ENCODE measurements around the gene NFILZ.

DNA sequence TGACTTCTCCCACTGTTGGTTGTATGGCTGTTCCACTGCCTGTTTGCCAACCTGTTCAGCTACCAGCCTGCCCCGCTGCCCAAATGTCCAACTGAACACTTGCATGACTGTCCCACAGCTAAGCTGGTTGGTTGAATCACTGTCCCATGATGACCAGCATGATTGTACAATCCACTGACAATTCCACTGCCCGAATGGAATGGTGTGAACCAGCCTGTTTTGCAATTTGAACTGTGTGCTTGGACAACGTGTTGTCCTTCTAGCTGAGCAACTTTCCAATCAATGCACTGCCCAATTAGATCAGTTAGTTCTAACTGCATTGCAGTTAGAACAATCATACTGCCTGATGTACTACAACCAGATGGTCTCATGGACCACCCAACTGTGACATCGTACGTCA, 28.6 kb upstream of the NFILZ start:
- TF ChIP-seq, protein P1, sequence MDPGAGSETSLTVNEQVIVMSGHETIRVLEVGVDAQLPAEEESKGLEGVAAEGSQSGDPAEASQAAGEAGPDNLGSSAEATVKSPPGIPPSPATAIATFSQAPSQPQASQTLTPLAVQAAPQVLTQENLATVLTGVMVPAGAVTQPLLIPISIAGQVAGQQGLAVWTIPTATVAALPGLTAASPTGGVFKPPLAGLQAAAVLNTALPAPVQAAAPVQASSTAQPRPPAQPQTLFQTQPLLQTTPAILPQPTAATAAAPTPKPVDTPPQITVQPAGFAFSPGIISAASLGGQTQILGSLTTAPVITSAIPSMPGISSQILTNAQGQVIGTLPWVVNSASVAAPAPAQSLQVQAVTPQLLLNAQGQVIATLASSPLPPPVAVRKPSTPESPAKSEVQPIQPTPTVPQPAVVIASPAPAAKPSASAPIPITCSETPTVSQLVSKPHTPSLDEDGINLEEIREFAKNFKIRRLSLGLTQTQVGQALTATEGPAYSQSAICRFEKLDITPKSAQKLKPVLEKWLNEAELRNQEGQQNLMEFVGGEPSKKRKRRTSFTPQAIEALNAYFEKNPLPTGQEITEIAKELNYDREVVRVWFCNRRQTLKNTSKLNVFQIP (CRISPR knock-in tag; IDR thresholded peaks at IDR 0.05; ENCODE audit: borderline replicate concordance, low read depth) = no peak
- TF ChIP-seq PPARA (CRISPR knock-in tag; IDR thresholded peaks at IDR 0.05; ENCODE audit: borderline replicate concordance) = no peak
- no peak for TF ChIP-seq BACH2 (CRISPR knock-in tag; IDR thresholded peaks at IDR 0.05; ENCODE audit: borderline replicate concordance)
- TF ChIP-seq ZFP3 (CRISPR knock-in tag; IDR thresholded peaks at IDR 0.05) = no peak
- TF ChIP-seq, protein P2, sequence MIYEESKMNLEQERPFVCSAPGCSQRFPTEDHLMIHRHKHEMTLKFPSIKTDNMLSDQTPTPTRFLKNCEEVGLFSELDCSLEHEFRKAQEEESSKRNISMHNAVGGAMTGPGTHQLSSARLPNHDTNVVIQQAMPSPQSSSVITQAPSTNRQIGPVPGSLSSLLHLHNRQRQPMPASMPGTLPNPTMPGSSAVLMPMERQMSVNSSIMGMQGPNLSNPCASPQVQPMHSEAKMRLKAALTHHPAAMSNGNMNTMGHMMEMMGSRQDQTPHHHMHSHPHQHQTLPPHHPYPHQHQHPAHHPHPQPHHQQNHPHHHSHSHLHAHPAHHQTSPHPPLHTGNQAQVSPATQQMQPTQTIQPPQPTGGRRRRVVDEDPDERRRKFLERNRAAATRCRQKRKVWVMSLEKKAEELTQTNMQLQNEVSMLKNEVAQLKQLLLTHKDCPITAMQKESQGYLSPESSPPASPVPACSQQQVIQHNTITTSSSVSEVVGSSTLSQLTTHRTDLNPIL (CRISPR knock-in tag; IDR thresholded peaks at IDR 0.05; ENCODE audit: low read depth) = no peak
- TF ChIP-seq ZNF8 (CRISPR knock-in tag; IDR thresholded peaks at IDR 0.05) = no peak
- TF ChIP-seq ZFP30 (CRISPR knock-in tag; IDR thresholded peaks at IDR 0.05) = no peak
- no peak for TF ChIP-seq ESRRG (CRISPR knock-in tag; IDR thresholded peaks at IDR 0.05)
- no peak for TF ChIP-seq RARB (CRISPR knock-in tag; IDR thresholded peaks at IDR 0.05)
- no peak for TF ChIP-seq ZC3H10 (CRISPR knock-in tag; IDR thresholded peaks at IDR 0.05)
- TF ChIP-seq TOX (CRISPR knock-in tag; IDR thresholded peaks at IDR 0.05; ENCODE audit: borderline replicate concordance) = no peak
- TF ChIP-seq, protein P3, sequence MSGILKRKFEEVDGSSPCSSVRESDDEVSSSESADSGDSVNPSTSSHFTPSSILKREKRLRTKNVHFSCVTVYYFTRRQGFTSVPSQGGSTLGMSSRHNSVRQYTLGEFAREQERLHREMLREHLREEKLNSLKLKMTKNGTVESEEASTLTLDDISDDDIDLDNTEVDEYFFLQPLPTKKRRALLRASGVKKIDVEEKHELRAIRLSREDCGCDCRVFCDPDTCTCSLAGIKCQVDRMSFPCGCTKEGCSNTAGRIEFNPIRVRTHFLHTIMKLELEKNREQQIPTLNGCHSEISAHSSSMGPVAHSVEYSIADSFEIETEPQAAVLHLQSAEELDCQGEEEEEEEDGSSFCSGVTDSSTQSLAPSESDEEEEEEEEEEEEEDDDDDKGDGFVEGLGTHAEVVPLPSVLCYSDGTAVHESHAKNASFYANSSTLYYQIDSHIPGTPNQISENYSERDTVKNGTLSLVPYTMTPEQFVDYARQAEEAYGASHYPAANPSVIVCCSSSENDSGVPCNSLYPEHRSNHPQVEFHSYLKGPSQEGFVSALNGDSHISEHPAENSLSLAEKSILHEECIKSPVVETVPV (CRISPR knock-in tag; IDR thresholded peaks at IDR 0.05) = no peak
- TF ChIP-seq ARNTL (CRISPR knock-in tag; IDR thresholded peaks at IDR 0.05; ENCODE audit: borderline replicate concordance, low read depth) = no peak
- TF ChIP-seq ISL1 (CRISPR knock-in tag; IDR thresholded peaks at IDR 0.05) = no peak
